HCT116 (cell line): ENCODE data around the gene IL20RB. TPM values are rescaled to one million over a fixed set of nuclear protein-coding genes. Genes with fewer than 3 reads are reported as not detected.

Experiments used
- ATAC-seq: fragments of 200-7000 bp; cut with Tn5 transposase; 2 replicates; pipeline ENCODE4 v1.9.1; 2020; ENCODE audit warnings: mild to moderate bottlenecking, moderate library complexity
- BruUV-seq: library from RNA; stranded (reverse); fragments of 400-500 nt; replicated peaks from 2 replicates; lab custom pipeline; 2021; lab: Mats Ljungman, UMichigan
- CTCF ChIA-PET: fragments of 300-600 bp; sonication (Branson Sonifier 250); formaldehyde crosslinking; loops from one replicate; lab custom pipeline; 2021; ENCODE audit warnings: antibody characterized with exemption; lab: Charles Lee
- POLR2A ChIA-PET: fragments of 300-600, 350-600 bp; sonication (Branson Sonifier 250); formaldehyde crosslinking; loops from one replicate; lab custom pipeline; 2021; ENCODE audit warnings: antibody characterized with exemption; lab: Charles Lee
- RAD21 ChIA-PET, 2 experiments: fragments of 300-600 bp; sonication (Branson Sonifier 250); formaldehyde crosslinking; loops; one replicate each; lab custom pipeline; 2023; ENCODE audit warnings: low total read pairs in 2 of 2; ENCODE audit not compliant: uncharacterized antibody in 2 of 2, unreplicated experiment in 2 of 2, low non-redundant PET in 1 of 2; lab: Charles Lee
- DNase-seq: peaks from one replicate; pipeline ENCODE4 v3.0.0-alpha.2; 2010; ENCODE audit warnings: low read depth, low spot score
- H2AFZ ChIP-seq: fragments of 200-600 bp; shearing (Covaris generic), sonication (generic); 2 replicates; pipeline ENCODE4 v1.6.1; 2017; ENCODE audit warnings: low read depth, mixed run types, mixed read lengths, antibody characterized with exemption, low read length; ENCODE audit not compliant: poor library complexity, severe bottlenecking
- H3K27ac ChIP-seq: 2 replicates; pipeline ENCODE4 v1.5.1; 2012; ENCODE audit warnings: low read depth, low read length
- H3K27me3 ChIP-seq: fragments of 200-600 bp; sonication (generic); 2 replicates; pipeline ENCODE4 v1.6.1; 2016; ENCODE audit warnings: mixed run types, low read length, mixed read lengths; ENCODE audit not compliant: insufficient read depth
- H3K36me3 ChIP-seq, 2 experiments: fragments of 200-500 bp in 1 of 2; fragments of 200-600 bp in 1 of 2; sonication (Bioruptor generic) in 1 of 2; sonication (generic) in 1 of 2; 2 replicates each; pipeline versions ENCODE4 v1.5.1 to v1.6.1; 2014 to 2016; ENCODE audit warnings: low read length in 2 of 2, inconsistent platforms in 1 of 2, mixed read lengths in 1 of 2, mixed run types in 1 of 2; ENCODE audit not compliant: insufficient read depth in 2 of 2, control insufficient read depth in 1 of 2
- H3K4me1 ChIP-seq, 2 experiments: fragments of 200-600 bp in 1 of 2; sonication (generic) in 1 of 2; 2 replicates each; pipeline versions ENCODE4 v1.5.1 to v1.6.1; 2012 to 2017; ENCODE audit warnings: low read length in 2 of 2, inconsistent platforms in 1 of 2, mild to moderate bottlenecking in 1 of 2, mixed read lengths in 1 of 2, mixed run types in 1 of 2, moderate library complexity in 1 of 2; ENCODE audit not compliant: insufficient read depth in 2 of 2, control insufficient read depth in 1 of 2
- H3K4me2 ChIP-seq: fragments of 200-600 bp; sonication (generic); 2 replicates; pipeline ENCODE4 v1.6.1; 2017; ENCODE audit warnings: mixed run types, low read length, mixed read lengths
- H3K4me3 ChIP-seq, 2 experiments: fragments of 200-600 bp in 1 of 2; sonication (generic) in 1 of 2; replicated peaks in 1 of 2; 2 replicates each; pipeline ENCODE4 v1.5.1; 2011 to 2016; ENCODE audit warnings: low read length in 2 of 2, control low read depth in 1 of 2, low read depth in 1 of 2, mild to moderate bottlenecking in 1 of 2, mixed read lengths in 1 of 2, mixed run types in 1 of 2
- H3K79me2 ChIP-seq: fragments of 200-600 bp; sonication (generic); 2 replicates; pipeline ENCODE4 v1.6.1; 2017; ENCODE audit warnings: mild to moderate bottlenecking, mixed run types, low read length, moderate library complexity, mixed read lengths; ENCODE audit not compliant: insufficient read depth
- H3K9ac ChIP-seq: fragments of 200-600 bp; sonication (generic); 2 replicates; pipeline ENCODE4 v1.6.1; 2016; ENCODE audit warnings: low read length, mixed read lengths
- H3K9me2 ChIP-seq: fragments of 200-600 bp; sonication (generic), shearing (Covaris generic); 2 replicates; pipeline ENCODE4 v1.6.1; 2017; ENCODE audit warnings: mixed run types, mild to moderate bottlenecking, moderate library complexity; ENCODE audit not compliant: insufficient read depth
- H3K9me3 ChIP-seq, 2 experiments: fragments of 200-500 bp in 1 of 2; fragments of 200-600 bp in 1 of 2; sonication (Bioruptor generic) in 1 of 2; sonication (generic) in 1 of 2; 2 replicates each; pipeline ENCODE4 v1.6.1; 2014 to 2017; ENCODE audit warnings: low read length in 2 of 2, mixed read lengths in 2 of 2, inconsistent platforms in 1 of 2, low read depth in 1 of 2, mild to moderate bottlenecking in 1 of 2, mixed run types in 1 of 2, moderate library complexity in 1 of 2; ENCODE audit not compliant: control insufficient read depth in 1 of 2, insufficient read depth in 1 of 2
- H4K20me1 ChIP-seq: fragments of 200-600 bp; sonication (generic), shearing (Covaris generic); 2 replicates; pipeline ENCODE4 v1.6.1; 2017; ENCODE audit warnings: mixed run types, mild to moderate bottlenecking, moderate library complexity; ENCODE audit not compliant: insufficient read depth
- ATF3 ChIP-seq: IDR thresholded peaks from 2 replicates; pipeline ENCODE4 v1.6.1; 2012
- CBX3 ChIP-seq: IDR thresholded peaks from 2 replicates; pipeline ENCODE4 v1.6.1; 2012; ENCODE audit warnings: low read depth
- CEBPB ChIP-seq: IDR thresholded peaks from 2 replicates; pipeline ENCODE4 v1.6.1; 2012; ENCODE audit warnings: low read depth
- EGR1 ChIP-seq: IDR thresholded peaks from 2 replicates; pipeline ENCODE4 v1.6.1; 2012; ENCODE audit warnings: low read depth
- ELF1 ChIP-seq: IDR thresholded peaks from 2 replicates; pipeline ENCODE4 v1.6.1; 2012; ENCODE audit warnings: low read depth, borderline replicate concordance
- EZH2 ChIP-seq: fragments of 200-600 bp; sonication (generic); IDR thresholded peaks from 2 replicates; pipeline ENCODE4 v1.6.1; 2017; ENCODE audit warnings: antibody characterized with exemption, mixed run types
- EZH2phosphoT487 ChIP-seq: fragments of 200-600 bp; IDR thresholded peaks from 2 replicates; pipeline ENCODE4 v1.6.1; 2018; ENCODE audit warnings: antibody characterized with exemption, borderline replicate concordance
- FOSL1 ChIP-seq: IDR thresholded peaks from 2 replicates; pipeline ENCODE4 v1.6.1; 2012; ENCODE audit warnings: low read depth
- JUND ChIP-seq: IDR thresholded peaks from 2 replicates; pipeline ENCODE4 v1.6.1; 2012
- POLR2AphosphoS5 ChIP-seq: IDR thresholded peaks from 2 replicates; pipeline ENCODE4 v1.6.1; 2011; ENCODE audit warnings: mild to moderate bottlenecking, low read depth, low read length, moderate library complexity
- RAD21 ChIP-seq: IDR thresholded peaks from 2 replicates; pipeline ENCODE4 v1.6.1; 2012; ENCODE audit warnings: low read depth, mild to moderate bottlenecking
- SIN3A ChIP-seq: IDR thresholded peaks from 2 replicates; pipeline ENCODE4 v1.6.1; 2012; ENCODE audit warnings: low read depth
- SP1 ChIP-seq: IDR thresholded peaks from 2 replicates; pipeline ENCODE4 v1.6.1; 2012; ENCODE audit warnings: low read depth
- TCF7L2 ChIP-seq: IDR thresholded peaks from 2 replicates; pipeline ENCODE4 v1.7.0; 2011; ENCODE audit warnings: borderline replicate concordance, inconsistent platforms; ENCODE audit not compliant: insufficient read depth, insufficient read length; ENCODE audit errors: extremely low read depth
- YY1 ChIP-seq: IDR thresholded peaks from 2 replicates; pipeline ENCODE4 v1.6.1; 2011; ENCODE audit warnings: low read length, low read depth, moderate library complexity, mild to moderate bottlenecking; ENCODE audit not compliant: insufficient replicate concordance; ENCODE audit errors: extremely low read depth
- ZNF274 ChIP-seq: fragments of 200-500 bp; sonication (Bioruptor generic); IDR thresholded peaks from 2 replicates; pipeline ENCODE4 v1.6.1; 2014; ENCODE audit warnings: mild to moderate bottlenecking, low read depth, low read length, inconsistent platforms
- intact Hi-C: fragments of 100-400 bp; cut with micrococcal nuclease; formaldehyde crosslinking; loops from 2 replicates; pipeline ENCODE4 v1.10.0; 2022
- total RNA-seq: library from RNA; stranded (reverse); gene quantifications from one replicate; pipeline ENCODE4 v1.2.1, GENCODE V29; 2021; ENCODE audit not compliant: unreplicated experiment

Gene IL20RB
- total RNA-seq, 1 experiment from 2014 or later, result 6.1 TPM

GRCh38 chr3:136952292-136952691 lies 5.5 kb upstream of the IL20RB start:
- POLR2A ChIA-PET, result no interaction called here
- CTCF ChIA-PET, result interaction anchor here (1.6 kb wide), 1 partner anchor 62 kb away, joined by 7 read pairs; no protein-coding TSS in a partner anchor
- TF ChIP-seq ELF1 (no peak), EZH2 (no peak), POLR2AphosphoS5 (no peak), RAD21 (no peak), CEBPB (no peak), SIN3A (no peak), ZNF274 (no peak), ATF3 (no peak), YY1 (no peak), EZH2phosphoT487 (no peak)
- no peaks in the 10 kb centered on the region for H3K9me2 ChIP-seq
- H3K27me3 ChIP-seq, result no peaks in the 10 kb centered on the region
- H3K27ac ChIP-seq, result no peak overlapping the region
- no peaks in the 10 kb centered on the region for H4K20me1 ChIP-seq
- intact Hi-C loops, result no loop called here
- no peak overlapping the region for H3K4me3 ChIP-seq
- no peak for ATAC-seq
- 0 out of 2 replicates have a peak, but pooled peaks cover 3% of the 10 kb centered on the region for H3K79me2 ChIP-seq
- no peak overlapping the region for H3K9ac ChIP-seq
- no peaks in the 10 kb centered on the region for H3K36me3 ChIP-seq
- no TSS peak for BruUV-seq
- RAD21 ChIA-PET, result no interaction called here
- peaks cover 23 to 41% of the 10 kb centered on the region in 2 experiments for H3K4me1 ChIP-seq
- no peak overlapping the region for H3K4me2 ChIP-seq
- H2AFZ ChIP-seq, result no peak overlapping the region
- no peaks in the 10 kb centered on the region for H3K9me3 ChIP-seq
- DNase-seq, result no peak

GRCh38 chr3:136954251-136954650 lies 3.5 kb upstream of the IL20RB start:
- BruUV-seq, result no TSS peak
- 0 out of 2 replicates have a peak overlapping the region, but pooled peaks have one; percentile 31 for H3K9ac ChIP-seq
- no peaks in the 10 kb centered on the region for H4K20me1 ChIP-seq
- H3K36me3 ChIP-seq, result no peaks in the 10 kb centered on the region
- POLR2A ChIA-PET, result no interaction called here
- H3K27ac ChIP-seq, result no peak overlapping the region
- H3K27me3 ChIP-seq, result no peaks in the 10 kb centered on the region
- intact Hi-C loops, result no loop called here
- 0 out of 2 replicates have a peak, but pooled peaks cover 3% of the 10 kb centered on the region for H3K79me2 ChIP-seq
- H3K4me2 ChIP-seq, result peak overlapping the region; percentile 74
- DNase-seq, result no peak
- TF ChIP-seq FOSL1 (no peak), ELF1 (no peak), ATF3 (no peak), EZH2phosphoT487 (no peak), TCF7L2 (no peak), RAD21 (no peak), CEBPB (no peak), SP1 (no peak), CBX3 (no peak), YY1 (no peak), EGR1 (no peak), JUND (no peak)
- TF ChIP-seq, all 23 proteins: peak for 0
- no peak for ATAC-seq
- no peaks in the 10 kb centered on the region for H3K9me2 ChIP-seq
- no peak overlapping the region; a peak in 1 of 4 replicates for H3K4me3 ChIP-seq
- ChIA-PET CTCF (no interaction called here), RAD21 (no interaction called here)
- H2AFZ ChIP-seq, result no peak overlapping the region
- H3K9me3 ChIP-seq, result no peaks in the 10 kb centered on the region
- H3K4me1 ChIP-seq, result peaks cover 29 to 49% of the 10 kb centered on the region in 2 experiments
